ENCODE results near the gene NUP42. TPM values are rescaled to one million over a fixed set of nuclear protein-coding genes. Genes with fewer than 3 reads are reported as not detected.

The NUP42 gene
- total and polyA plus RNA-seq, 10 of the 15 experiments (the other 5 are each of a cell fraction or from before 2014, with no cell fraction given): 48.6 to 124 (median 74.3) TPM

DNA sequence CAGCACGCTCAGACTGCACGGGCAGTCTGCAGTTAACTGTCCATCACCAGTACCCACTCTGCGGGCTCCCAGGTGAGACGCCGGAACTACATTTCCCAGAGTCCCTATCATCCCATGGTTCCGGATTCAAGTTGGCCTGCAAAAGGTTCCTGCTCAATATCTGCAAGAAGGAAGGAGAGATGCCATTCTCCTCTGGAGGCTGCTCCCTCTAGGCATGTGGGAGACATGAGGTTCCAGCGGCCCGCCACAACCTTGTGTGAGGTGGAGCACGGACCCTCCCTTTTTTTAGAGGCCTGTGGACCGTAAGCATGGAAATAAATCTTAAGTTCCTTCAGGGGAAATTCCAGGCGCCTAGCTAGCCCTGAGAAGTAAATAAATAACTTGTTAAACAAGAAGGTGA lies 29.7 kb downstream of the NUP42 start:
- Histone ChIP-seq H3K36me3 (ENCODE audit: control insufficient read depth in 2 of 2, insufficient read depth in 2 of 2, low read length in 1 of 2) (no peaks in the 10 kb centered on the region), H3K4me2 (ENCODE audit: control insufficient read depth, insufficient read depth) (no peak overlapping the region), H2AFZ (ENCODE audit: control insufficient read depth, low read depth, low read length) (no peak overlapping the region), H3K4me1 (ENCODE audit: control insufficient read depth, insufficient read depth, low read length) (no peaks in the 10 kb centered on the region), H3K9ac (ENCODE audit: control insufficient read depth, insufficient read depth, low read length) (no peak overlapping the region), H3K79me2 (ENCODE audit: control insufficient read depth, insufficient read depth, low read length) (no peaks in the 10 kb centered on the region), H3K27me3 (replicated peaks in 1 of 2; ENCODE audit: control insufficient read depth in 2 of 2, insufficient read depth in 2 of 2, low read length in 1 of 2) (no peaks in the 10 kb centered on the region), H4K20me1 (ENCODE audit: control insufficient read depth, insufficient read depth) (no peaks in the 10 kb centered on the region), H3K27ac (ENCODE audit: control insufficient read depth, insufficient read depth) (no peak overlapping the region), H3K4me3 (no peak overlapping the region), H3K9me3 (replicated peaks; ENCODE audit: control insufficient read depth, insufficient read depth, low read length) (no peaks in the 10 kb centered on the region)
- ChIA-PET CTCF (interaction anchor here (1.4 kb wide), 1 partner anchor 53 kb away, joined by 4 read pairs; no protein-coding TSS in a partner anchor), RAD21 (ENCODE audit: unreplicated experiment) (no interaction called here), POLR2A (no interaction called here), SMC1A (ENCODE audit: uncharacterized antibody, unreplicated experiment) (no interaction called here)
- in situ Hi-C loops (cut with MboI): no loop called here
- DNase-seq (ENCODE audit: low read depth, low spot score) (no peak), ATAC-seq (no peak), FAIRE-seq (no peak)
- intact Hi-C loops (cut with micrococcal nuclease; ENCODE audit: unreplicated experiment): no loop called here
- no TSS peak for BruUV-seq (replicated peaks)
- WGBS (ENCODE audit: insufficient coverage, insufficient replicate concordance, low lambda C conversion rate, missing lambda C conversion rate): 60% methylated on average over 11 of the region's 11 CpGs
- no peak for TF ChIP-seq MTA2 (IDR thresholded peaks at IDR 0.05; ENCODE audit: low read depth)
- TF ChIP-seq NRF1 (conservative IDR thresholded peaks at IDR 0.05; ENCODE audit: low read depth, low read length): no peak
- TF ChIP-seq, protein P1, sequence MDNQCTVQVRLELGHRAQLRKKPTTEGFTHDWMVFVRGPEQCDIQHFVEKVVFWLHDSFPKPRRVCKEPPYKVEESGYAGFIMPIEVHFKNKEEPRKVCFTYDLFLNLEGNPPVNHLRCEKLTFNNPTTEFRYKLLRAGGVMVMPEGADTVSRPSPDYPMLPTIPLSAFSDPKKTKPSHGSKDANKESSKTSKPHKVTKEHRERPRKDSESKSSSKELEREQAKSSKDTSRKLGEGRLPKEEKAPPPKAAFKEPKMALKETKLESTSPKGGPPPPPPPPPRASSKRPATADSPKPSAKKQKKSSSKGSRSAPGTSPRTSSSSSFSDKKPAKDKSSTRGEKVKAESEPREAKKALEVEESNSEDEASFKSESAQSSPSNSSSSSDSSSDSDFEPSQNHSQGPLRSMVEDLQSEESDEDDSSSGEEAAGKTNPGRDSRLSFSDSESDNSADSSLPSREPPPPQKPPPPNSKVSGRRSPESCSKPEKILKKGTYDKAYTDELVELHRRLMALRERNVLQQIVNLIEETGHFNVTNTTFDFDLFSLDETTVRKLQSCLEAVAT (IDR thresholded peaks at IDR 0.05): no peak
- TF ChIP-seq PAX5 (IDR thresholded peaks at IDR 0.05; ENCODE audit: borderline replicate concordance, low read depth, low read length): no peak
- TF ChIP-seq TCF3 (IDR thresholded peaks at IDR 0.05; ENCODE audit: borderline replicate concordance, insufficient read depth, low read depth, low read length): no peak
- no peak for TF ChIP-seq FOXK2 (IDR thresholded peaks at IDR 0.05)
- TF ChIP-seq, protein P2, sequence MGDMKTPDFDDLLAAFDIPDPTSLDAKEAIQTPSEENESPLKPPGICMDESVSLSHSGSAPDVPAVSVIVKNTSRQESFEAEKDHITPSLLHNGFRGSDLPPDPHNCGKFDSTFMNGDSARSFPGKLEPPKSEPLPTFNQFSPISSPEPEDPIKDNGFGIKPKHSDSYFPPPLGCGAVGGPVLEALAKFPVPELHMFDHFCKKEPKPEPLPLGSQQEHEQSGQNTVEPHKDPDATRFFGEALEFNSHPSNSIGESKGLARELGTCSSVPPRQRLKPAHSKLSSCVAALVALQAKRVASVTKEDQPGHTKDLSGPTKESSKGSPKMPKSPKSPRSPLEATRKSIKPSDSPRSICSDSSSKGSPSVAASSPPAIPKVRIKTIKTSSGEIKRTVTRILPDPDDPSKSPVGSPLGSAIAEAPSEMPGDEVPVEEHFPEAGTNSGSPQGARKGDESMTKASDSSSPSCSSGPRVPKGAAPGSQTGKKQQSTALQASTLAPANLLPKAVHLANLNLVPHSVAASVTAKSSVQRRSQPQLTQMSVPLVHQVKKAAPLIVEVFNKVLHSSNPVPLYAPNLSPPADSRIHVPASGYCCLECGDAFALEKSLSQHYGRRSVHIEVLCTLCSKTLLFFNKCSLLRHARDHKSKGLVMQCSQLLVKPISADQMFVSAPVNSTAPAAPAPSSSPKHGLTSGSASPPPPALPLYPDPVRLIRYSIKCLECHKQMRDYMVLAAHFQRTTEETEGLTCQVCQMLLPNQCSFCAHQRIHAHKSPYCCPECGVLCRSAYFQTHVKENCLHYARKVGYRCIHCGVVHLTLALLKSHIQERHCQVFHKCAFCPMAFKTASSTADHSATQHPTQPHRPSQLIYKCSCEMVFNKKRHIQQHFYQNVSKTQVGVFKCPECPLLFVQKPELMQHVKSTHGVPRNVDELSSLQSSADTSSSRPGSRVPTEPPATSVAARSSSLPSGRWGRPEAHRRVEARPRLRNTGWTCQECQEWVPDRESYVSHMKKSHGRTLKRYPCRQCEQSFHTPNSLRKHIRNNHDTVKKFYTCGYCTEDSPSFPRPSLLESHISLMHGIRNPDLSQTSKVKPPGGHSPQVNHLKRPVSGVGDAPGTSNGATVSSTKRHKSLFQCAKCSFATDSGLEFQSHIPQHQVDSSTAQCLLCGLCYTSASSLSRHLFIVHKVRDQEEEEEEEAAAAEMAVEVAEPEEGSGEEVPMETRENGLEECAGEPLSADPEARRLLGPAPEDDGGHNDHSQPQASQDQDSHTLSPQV (IDR thresholded peaks at IDR 0.05): no peak
- no peak for TF ChIP-seq ZBED1 (IDR thresholded peaks at IDR 0.05; ENCODE audit: borderline replicate concordance)
- TF ChIP-seq POLR2AphosphoS5 (IDR thresholded peaks at IDR 0.05; ENCODE audit: low read length): no peak
- no peak for TF ChIP-seq CHD2 (IDR thresholded peaks at IDR 0.05; ENCODE audit: borderline replicate concordance, low read depth, low read length)
- TF ChIP-seq, protein P3, sequence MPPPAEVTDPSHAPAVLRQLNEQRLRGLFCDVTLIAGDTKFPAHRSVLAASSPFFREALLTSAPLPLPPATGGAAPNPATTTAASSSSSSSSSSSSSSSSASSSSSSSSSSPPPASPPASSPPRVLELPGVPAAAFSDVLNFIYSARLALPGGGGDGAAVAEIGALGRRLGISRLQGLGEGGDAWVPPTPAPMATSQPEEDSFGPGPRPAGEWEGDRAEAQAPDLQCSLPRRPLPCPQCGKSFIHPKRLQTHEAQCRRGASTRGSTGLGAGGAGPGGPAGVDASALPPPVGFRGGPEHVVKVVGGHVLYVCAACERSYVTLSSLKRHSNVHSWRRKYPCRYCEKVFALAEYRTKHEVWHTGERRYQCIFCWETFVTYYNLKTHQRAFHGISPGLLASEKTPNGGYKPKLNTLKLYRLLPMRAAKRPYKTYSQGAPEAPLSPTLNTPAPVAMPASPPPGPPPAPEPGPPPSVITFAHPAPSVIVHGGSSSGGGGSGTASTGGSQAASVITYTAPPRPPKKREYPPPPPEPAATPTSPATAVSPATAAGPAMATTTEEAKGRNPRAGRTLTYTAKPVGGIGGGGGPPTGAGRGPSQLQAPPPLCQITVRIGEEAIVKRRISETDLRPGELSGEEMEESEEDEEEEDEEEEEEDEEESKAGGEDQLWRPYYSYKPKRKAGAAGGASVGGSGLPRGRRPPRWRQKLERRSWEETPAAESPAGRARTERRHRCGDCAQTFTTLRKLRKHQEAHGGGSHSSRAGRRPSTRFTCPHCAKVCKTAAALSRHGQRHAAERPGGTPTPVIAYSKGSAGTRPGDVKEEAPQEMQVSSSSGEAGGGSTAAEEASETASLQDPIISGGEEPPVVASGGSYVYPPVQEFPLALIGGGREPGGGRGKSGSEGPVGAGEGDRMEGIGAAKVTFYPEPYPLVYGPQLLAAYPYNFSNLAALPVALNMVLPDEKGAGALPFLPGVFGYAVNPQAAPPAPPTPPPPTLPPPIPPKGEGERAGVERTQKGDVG (CRISPR knock-in tag; IDR thresholded peaks at IDR 0.05): no peak
- TF ChIP-seq, protein P4, sequence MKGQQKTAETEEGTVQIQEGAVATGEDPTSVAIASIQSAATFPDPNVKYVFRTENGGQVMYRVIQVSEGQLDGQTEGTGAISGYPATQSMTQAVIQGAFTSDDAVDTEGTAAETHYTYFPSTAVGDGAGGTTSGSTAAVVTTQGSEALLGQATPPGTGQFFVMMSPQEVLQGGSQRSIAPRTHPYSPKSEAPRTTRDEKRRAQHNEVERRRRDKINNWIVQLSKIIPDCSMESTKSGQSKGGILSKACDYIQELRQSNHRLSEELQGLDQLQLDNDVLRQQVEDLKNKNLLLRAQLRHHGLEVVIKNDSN (IDR thresholded peaks at IDR 0.05; ENCODE audit: borderline replicate concordance, extremely low read length, insufficient read depth, low read depth, low read length): no peak
- no peak for TF ChIP-seq RCOR1 (conservative IDR thresholded peaks at IDR 0.05; ENCODE audit: low read depth, low read length)
- no peak for TF ChIP-seq KAT2A (conservative IDR thresholded peaks at IDR 0.05; ENCODE audit: control insufficient read depth, low read depth, low read length)
